ENCODE data around the gene ZNF26.

ZNF26 gene

GRCh38 chr12:133058203-133059113 lies 72.3 kb downstream of the ZNF26 start:
- no peak for DNase-seq

GRCh38 chr12:133061954-133062353 lies 75.8 kb downstream of the ZNF26 start:
- DNase-seq, result no peak

GRCh38 chr12:133063556-133063955 lies 77.4 kb downstream of the ZNF26 start:
- DNase-seq, result no peak

- DNase-seq, result no peak
These were observed 87.7 kb downstream of the ZNF26 start for GRCh38 chr12:133073836-133074235.

Data from hypothalamus (tissue), 51 donors.